ENCODE data around the gene IYD. TPM values are rescaled to one million over a fixed set of nuclear protein-coding genes. Genes with fewer than 3 reads are reported as not detected.

The IYD gene
- total and polyA plus RNA-seq, 9 of the 15 experiments (the other 6 are each of a cell fraction or from before 2014, with no cell fraction given), result not detected

GRCh38 chr6:150417899-150418826 is 49.4 kb downstream of the IYD start (continued):
- TF ChIP-seq E2F5 (CRISPR knock-in tag; IDR thresholded peaks at IDR 0.05) (no peak), MCM7 (IDR thresholded peaks at IDR 0.05) (no peak), THRAP3 (IDR thresholded peaks at IDR 0.05; ENCODE audit: borderline replicate concordance) (no peak), DPF2 (IDR thresholded peaks at IDR 0.05) (0 out of 2 replicates have a peak, but pooled peaks have one; percentile 44), SMARCC2 (IDR thresholded peaks at IDR 0.05; ENCODE audit: low read depth) (no peak), LEF1 (IDR thresholded peaks at IDR 0.05) (peak; percentile 54; the same call in 1 of the 2 replicates), KAT2B (IDR thresholded peaks at IDR 0.05; ENCODE audit: low read depth, low read length) (no peak), ZNF347 (CRISPR knock-in tag; IDR thresholded peaks at IDR 0.05; ENCODE audit: low read depth) (no peak), ESRRA (IDR thresholded peaks at IDR 0.05; ENCODE audit: borderline replicate concordance, low read depth) (no peak), CEBPB (tag; IDR thresholded peaks at IDR 0.05) (no peak), ILK (tag; IDR thresholded peaks at IDR 0.05; ENCODE audit: borderline replicate concordance, low read depth) (no peak)

All from K562 (cell line).